Lung microvascular endothelial cell (primary cell): ENCODE results near the gene DSE. TPM values are rescaled to one million over a fixed set of nuclear protein-coding genes. Genes with fewer than 3 reads are reported as not detected.

Experiments used
- DNase-seq, 2 donors: peaks; one replicate each; pipeline versions ENCODE4 v3.0.0 to v3.0.0-alpha.2; 2010; ENCODE audit warnings: low read depth in 2 of 2
- total RNA-seq: library from RNA; depleted of rRNA; stranded (reverse); fragments of >200 nt; gene quantifications from 2 replicates; pipeline ENCODE4 v1.2.1, GENCODE V29; 2014

Gene DSE
- total RNA-seq, 1 donor from 2014 or later = 5.6 TPM

- DNase-seq = peak in 1 of 2 donors; percentile 36
Measured at GRCh38 chr6:116386581-116387299, 16.0 kb downstream of the DSE start.

GRCh38 chr6:116387374-116387773, 16.6 kb downstream of the DSE start:
- DNase-seq = peak in 1 of 2 donors; percentile 74

- DNase-seq = peak; percentile 17 to 66
Measured at GRCh38 chr6:116388924-116389323, 18.2 kb downstream of the DSE start.

DNA sequence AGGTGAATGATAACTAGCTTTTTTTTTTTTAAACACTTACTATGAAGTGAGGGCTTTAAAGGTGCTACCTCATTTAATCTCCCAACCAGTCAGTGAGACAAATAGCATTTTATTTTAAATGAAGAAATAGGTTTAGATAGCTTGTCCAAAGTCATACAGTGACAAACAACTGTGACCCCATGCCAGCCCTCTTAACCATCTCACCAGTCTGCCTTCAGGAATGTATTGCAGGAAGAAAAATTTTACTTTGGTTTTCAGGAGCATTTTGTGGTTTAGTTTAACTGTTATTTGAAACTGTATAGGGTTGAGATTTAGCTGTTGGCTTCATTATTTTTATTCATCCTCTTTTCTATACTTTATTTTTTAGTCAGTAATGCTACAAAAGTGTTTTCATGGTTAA, 18.6 kb downstream of the DSE start:
- no peak for DNase-seq

GRCh38 chr6:116390581-116390980, 19.8 kb downstream of the DSE start:
- DNase-seq = no peak

- peak; percentile 46 to 82 for DNase-seq
Measured at GRCh38 chr6:116392132-116393013, 21.6 kb downstream of the DSE start.

DNA sequence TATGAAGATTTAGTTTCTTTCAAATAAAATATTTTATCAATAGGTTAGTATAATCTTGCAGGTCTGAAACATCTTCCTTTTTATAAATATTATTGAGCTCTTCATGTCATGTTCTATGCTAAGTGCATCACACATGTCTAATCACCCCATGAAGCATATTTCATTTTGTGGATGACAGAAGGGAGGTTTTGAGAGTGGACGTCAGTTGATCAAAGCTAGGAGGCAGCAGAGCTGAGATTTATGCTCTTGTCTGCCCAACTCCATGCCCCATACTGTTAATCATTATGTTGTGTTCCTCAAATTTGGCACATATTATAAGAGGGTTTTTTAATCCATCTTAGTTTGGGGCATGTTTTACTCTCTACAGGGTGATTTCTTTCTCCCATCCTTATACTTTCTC, 22.7 kb downstream of the DSE start:
- peak in 1 of 2 donors; percentile 12 for DNase-seq

DNA sequence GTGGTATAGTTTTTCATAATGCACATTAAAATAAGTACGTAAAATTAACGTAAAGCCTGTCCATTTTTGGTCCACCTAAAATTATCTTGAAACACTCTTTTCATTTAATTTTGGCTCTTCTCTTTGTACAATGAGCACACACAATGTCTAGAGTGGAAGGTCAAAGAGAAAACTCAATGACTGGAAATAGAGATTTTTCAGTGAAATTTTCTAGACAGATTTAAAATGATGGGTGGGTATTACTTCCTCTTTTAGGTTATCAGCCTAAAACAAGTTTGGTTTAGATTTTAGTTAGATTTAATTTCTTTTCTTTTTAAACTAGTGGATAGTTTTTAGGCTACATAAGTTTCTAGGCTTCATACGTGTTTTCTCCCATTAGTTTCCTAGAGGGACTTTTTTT, 24.9 kb downstream of the DSE start:
- DNase-seq = no peak

DNA sequence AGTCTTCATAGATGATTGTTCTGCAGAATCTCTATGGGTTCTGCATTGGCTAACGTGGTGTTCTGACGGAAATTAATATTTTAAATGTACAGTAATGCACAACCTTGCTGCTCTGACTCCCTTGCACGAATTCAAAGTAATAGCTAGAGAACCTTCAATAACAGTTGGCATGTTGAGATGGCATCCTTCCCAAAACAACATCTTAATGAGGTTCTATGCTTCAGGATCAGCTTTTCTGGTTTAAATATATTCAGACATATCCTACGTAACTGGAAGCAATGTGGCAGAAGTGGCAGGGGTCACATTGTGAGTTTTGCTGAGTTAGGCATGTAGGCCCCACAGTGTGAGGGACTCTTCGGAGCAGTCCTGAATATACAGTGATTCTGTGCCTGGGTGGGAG, 25.7 kb downstream of the DSE start:
- DNase-seq = no peak

DNA sequence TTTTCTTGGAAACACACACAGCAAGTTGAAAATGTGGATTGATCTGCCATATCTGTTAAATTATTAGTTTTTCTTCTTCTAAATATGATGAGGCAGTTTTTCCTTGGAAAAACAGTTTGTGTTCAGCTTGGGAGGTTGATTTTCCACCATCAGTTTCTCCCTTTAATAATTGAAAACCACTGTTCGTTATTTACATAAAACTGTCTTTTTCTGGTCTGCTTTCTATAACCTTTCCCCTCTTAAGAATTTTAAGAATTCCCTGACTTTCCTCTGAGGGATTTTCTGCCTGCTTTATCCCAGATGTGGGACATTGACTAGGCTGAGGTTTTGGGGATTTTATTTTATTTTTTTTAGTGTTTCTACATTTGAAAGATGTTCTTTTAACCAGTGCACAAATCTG, 27.2 kb downstream of the DSE start:
- DNase-seq = no peak

DNA sequence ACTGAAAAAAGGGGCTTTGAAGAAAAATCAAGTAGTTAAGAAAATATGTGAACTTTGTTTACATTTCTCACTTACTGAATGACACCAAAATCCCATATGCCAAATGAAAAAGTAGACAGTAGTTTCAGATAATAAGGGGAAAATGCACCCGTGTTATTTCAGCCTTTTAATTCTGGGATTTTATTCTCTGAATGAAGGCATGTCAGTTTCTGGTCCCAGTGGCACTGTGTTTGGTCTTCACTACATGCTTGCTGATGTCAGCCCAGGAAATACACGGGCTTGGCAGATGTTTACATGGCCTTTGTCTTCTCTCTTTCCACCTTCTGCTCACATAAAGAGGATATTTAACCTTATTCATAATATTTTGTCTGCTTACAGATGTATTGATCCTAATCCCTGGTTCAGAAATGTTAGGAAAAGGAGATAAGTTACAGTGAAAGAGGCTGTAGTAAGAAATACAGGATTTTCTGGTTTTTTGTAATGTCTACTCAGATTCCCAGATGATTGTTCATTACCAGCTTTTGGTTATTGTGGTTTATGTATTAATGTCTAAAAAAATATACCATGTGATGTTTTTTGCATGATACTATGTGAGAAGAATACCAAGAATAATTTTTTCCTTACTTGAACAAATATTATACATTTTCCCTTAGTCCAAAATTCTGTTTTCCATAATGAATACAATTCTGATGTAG, 27.7 kb downstream of the DSE start:
- peak in 1 of 2 donors; percentile 39 for DNase-seq

GRCh38 chr6:116399287-116399686, 28.5 kb downstream of the DSE start:
- no peak for DNase-seq

- no peak for DNase-seq
Measured at GRCh38 chr6:116400328-116400727, 29.6 kb downstream of the DSE start.

- no peak for DNase-seq
Measured at GRCh38 chr6:116402108-116402937, 31.6 kb downstream of the DSE start.

GRCh38 chr6:116403205-116403604, 32.5 kb downstream of the DSE start:
- no peak for DNase-seq

DNA sequence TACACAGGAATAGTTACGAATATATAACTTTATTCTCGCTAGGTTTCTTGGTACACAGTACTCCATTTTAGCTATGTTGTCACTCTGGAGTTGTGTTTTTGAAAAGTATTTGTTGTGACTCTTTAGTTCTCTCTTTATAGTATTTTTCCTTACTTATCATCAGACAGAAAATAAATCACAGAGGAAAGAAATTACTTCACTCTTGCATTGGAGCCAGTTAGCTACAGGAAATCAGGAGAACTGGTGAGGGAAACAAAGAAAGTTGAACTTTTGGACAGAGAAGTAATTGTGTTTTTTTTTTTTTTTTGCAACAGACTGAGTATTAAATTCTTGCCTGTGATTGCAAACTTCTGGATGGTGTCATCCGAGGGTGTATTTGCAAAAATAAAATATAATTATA, 33.9 kb downstream of the DSE start:
- DNase-seq = no peak

GRCh38 chr6:116405138-116405537, 34.4 kb downstream of the DSE start:
- no peak for DNase-seq

DNA sequence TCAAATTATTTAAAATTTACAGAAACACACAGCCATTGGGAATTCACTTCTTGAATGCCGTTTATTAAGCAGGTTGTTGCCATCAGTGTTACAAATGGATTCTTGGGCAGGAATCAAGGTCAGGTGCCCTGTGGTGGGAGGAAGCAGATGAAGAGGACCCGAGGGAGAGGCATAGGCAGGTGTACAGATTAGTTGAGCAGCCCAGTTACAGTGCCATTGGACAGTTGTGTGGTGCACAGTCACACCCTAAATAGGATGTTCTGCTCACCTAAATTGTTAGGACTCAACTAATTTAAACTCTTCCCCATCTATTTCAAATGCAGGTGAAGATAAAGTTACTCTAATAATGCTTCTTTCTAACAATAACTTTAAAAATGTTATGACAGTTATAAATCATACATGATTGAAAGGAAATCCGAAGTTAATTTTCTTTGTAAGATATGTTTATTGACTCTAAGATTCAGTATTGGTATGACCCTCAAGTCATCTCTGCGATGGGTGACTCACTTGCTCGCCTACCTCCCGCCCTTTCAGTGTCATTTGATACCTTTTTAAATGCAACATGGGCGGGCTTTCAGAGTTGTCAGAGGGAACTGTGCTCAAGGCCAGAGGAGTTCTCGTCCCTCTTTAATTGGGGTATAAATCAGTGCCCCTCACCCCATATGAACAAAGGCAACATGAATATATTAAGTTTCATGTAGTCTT, 35.1 kb downstream of the DSE start:
- DNase-seq = no peak

DNA sequence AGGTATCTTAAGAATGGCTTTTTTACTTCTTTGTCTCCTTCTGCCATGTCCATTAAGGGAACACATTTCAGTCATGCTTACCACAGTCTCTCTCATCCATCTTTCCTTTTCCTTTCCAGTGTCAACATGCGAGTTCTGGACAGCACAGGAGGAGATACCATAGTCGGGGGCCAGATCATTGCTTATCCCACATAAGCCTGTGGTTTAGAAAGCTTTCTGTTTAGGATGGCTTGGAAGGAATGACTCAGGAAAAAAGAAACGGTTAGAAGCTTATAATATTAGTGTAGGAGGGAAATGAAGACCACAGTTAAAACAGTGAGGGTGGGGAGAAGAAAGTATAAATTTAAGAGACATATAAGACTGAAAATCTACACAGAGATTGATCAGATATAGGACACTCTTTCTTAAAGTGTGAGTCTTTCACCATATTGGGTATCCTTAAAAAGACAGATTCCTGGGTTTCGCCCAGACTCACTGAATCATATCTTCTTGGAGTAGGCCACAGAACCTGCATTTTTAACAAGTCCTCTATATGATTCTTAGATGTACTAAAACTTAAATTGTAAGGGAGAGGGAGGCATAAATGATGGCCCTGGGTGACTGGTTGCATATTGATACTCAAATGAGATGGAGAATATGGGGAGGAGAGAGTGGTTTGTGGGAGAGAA, 36.1 kb downstream of the DSE start:
- no peak for DNase-seq

- DNase-seq = no peak
Measured at GRCh38 chr6:116408491-116408890, 37.7 kb downstream of the DSE start.
